Adipocyte (in vitro differentiated cells): Measurements from ENCODE around the gene WNK2.
A peak's percentile ranks its signal among the peaks of the same experiment; 100 is the strongest.

Experiments used
- DNase-seq: peaks from one replicate; pipeline ENCODE4 v3.0.0-alpha.2; 2015; ENCODE audit warnings: low read depth
- H3K27me3 ChIP-seq: replicated peaks from 2 replicates; pipeline ENCODE4 v1.7.0; 2013; ENCODE audit warnings: mild to moderate bottlenecking, low read length, moderate library complexity; ENCODE audit not compliant: control insufficient read depth, insufficient read depth
- H3K36me3 ChIP-seq: 2 replicates; pipeline ENCODE4 v1.7.0; 2013; ENCODE audit warnings: low read length, mild to moderate bottlenecking, moderate library complexity; ENCODE audit not compliant: control insufficient read depth, insufficient read depth, severe bottlenecking
- H3K4me1 ChIP-seq: 2 replicates; pipeline ENCODE4 v1.7.0; 2013; ENCODE audit warnings: mild to moderate bottlenecking, low read length, moderate library complexity; ENCODE audit not compliant: control insufficient read depth, insufficient read depth
- H3K4me3 ChIP-seq: 2 replicates; pipeline ENCODE4 v1.7.0; 2013; ENCODE audit warnings: mild to moderate bottlenecking, low read length, moderate library complexity
- H3K9ac ChIP-seq: 2 replicates; pipeline ENCODE4 v1.7.0; 2013; ENCODE audit warnings: mild to moderate bottlenecking, low read length, moderate library complexity
- H3K9me3 ChIP-seq: 2 replicates; pipeline ENCODE4 v1.7.0; 2013; ENCODE audit warnings: mild to moderate bottlenecking, low read length, moderate library complexity; ENCODE audit not compliant: control insufficient read depth

Gene WNK2

DNA sequence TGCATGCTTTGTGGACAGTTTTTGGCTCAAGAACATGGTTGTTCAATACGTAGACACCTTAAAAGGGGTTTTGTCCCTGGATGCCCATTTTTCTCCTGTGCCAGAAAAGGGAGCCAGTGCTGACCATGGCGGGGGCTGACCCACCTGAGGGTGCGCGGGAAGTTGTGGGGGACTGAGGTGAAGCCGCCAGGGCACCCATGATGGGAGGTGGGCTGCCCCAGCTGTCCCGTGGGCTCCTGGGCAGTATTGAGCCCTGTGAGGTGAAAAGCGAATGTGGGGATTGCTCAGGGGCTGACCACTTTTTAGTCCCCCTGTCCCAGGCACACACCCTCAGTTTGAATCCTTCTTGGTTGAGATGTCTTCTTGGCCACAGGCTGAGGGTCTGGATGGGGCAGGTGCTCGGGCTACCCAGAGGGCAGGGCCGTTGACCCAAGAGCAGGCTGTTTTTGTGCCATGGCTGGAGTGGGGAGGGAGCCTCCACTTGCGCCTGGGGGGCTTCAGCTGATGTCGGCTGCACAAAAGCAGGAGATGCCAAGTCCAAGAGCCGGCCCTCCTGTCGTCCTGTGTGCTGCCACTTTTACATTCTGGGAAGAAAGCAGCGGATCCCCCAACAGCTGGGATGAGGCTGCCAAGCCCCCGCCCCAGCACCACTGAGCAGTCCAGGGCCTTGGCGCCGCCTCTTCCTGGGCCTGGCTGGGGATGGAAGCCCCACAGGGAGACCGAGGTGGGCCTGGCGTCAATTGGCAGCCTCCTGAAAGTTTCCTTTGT is 120.1 kb downstream of the WNK2 start:
- Histone ChIP-seq H3K27me3 (peaks cover 6% of the 10 kb centered on the region), H3K9me3 (no peaks in the 10 kb centered on the region), H3K9ac (no peak overlapping the region), H3K36me3 (no peaks in the 10 kb centered on the region), H3K4me3 (no peak overlapping the region), H3K4me1 (peaks cover 4% of the 10 kb centered on the region)
- no peak for DNase-seq

DNA sequence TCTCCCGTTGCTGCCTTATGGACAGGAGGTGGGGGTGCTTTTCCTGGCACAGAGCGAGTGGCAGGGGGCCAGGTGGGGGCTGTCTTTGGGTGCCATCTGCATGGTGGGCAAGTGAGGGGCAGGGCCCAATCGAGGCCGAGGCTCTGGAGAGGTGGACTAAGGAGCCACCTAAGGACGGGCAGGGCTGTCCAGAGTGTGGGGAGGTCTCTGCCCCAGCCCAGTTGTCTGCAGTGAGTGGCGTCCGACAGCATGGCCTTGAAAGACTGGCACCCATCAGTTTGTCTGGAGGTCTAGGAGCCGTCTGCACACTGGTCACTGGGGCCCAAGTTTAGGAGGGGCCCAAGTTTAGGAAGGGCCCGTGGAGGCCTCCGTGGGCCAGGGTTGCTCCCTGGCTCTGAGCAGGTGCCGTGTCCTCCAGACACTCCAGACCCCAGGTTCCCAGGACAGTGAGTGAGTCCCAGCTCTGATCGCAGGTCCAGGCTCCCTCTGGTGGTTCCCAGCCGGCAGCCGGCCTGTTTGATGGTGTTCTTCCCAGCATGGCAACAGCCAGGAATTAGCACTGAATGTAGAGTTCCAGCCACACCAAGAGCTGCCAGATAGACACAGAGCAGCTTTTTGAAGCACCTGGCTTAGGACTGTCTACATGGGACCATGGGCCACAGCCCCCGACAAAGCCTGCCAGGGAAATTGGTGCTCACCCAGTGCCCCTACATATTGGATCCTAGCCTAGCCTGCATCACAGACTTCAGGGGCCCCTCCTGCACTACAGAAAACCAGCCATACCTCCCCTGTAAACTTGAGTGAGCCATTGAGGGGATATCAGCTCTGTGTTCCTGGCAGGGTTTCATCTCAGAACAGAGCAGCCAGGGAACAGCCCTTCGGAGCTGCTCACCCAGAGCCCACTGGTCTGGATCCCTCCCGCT is 120.9 kb downstream of the WNK2 start:
- no peak overlapping the region for H3K9ac ChIP-seq
- peak; percentile 75 for DNase-seq
- peaks cover 4% of the 10 kb centered on the region for H3K4me1 ChIP-seq
- H3K9me3 ChIP-seq: no peaks in the 10 kb centered on the region
- H3K4me3 ChIP-seq: no peak overlapping the region
- no peaks in the 10 kb centered on the region for H3K36me3 ChIP-seq
- H3K27me3 ChIP-seq: peaks cover 6% of the 10 kb centered on the region

DNA sequence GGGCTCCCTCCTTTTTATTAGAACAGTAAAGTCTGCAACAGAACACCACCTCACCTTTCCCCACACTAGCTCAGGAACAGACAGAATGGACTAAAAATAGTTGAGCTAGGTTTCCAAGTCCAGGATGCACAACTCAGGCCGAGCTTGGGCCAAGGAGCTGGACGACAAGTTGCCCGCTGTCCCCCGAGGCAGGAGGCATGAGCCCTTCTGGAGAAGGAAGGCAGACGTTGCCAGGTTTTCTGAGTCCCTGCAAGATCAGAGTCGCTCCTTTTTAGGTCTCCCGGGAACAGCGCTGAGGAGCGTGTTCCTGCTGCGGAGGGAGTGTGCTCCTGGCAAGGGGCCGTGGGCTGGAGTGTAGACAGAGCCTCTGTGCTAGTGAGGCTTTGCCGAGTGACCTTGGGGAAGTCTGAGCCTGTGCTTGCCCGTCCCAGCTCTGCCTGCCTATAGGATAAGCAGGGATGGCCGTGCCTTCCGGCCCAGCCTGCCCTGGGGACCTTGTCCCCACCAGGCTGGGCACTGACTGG is 121.6 kb downstream of the WNK2 start:
- peaks cover 4% of the 10 kb centered on the region for H3K4me1 ChIP-seq
- peaks cover 6% of the 10 kb centered on the region for H3K27me3 ChIP-seq
- no peak for DNase-seq
- no peak overlapping the region for H3K9ac ChIP-seq
- H3K4me3 ChIP-seq: no peak overlapping the region
- H3K9me3 ChIP-seq: no peaks in the 10 kb centered on the region
- no peaks in the 10 kb centered on the region for H3K36me3 ChIP-seq

DNA sequence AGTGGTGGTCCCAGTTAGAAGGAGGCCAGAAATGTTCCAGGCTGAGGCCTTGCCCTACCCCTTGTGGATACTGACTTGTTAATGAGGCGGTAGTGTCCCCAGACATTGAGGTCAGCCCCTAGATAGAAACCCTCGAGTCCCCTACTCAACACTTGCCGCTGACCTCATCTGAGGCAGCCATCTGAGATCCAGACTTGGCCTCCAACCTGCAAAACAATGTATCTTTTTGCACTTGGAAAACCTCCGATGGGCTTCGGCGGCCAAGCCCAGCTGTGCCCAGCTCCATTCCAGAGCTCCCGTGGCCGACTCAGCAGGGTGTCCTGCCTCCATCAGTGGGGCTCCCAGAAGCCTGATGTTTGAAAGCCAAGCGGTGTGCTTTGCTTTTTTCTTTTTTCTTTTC is 122.1 kb downstream of the WNK2 start:
- no peak for DNase-seq
- peaks cover 4% of the 10 kb centered on the region for H3K4me1 ChIP-seq
- H3K9ac ChIP-seq: no peak overlapping the region
- H3K9me3 ChIP-seq: no peaks in the 10 kb centered on the region
- H3K36me3 ChIP-seq: no peaks in the 10 kb centered on the region
- H3K4me3 ChIP-seq: no peak overlapping the region
- peaks cover 8% of the 10 kb centered on the region for H3K27me3 ChIP-seq

GRCh38 chr9:93306579-93307091 is 122.7 kb downstream of the WNK2 start:
- no peak overlapping the region for H3K4me3 ChIP-seq
- H3K36me3 ChIP-seq: no peaks in the 10 kb centered on the region
- H3K4me1 ChIP-seq: peaks cover 4% of the 10 kb centered on the region
- H3K27me3 ChIP-seq: peaks cover 12% of the 10 kb centered on the region
- no peak for DNase-seq
- H3K9me3 ChIP-seq: no peaks in the 10 kb centered on the region
- H3K9ac ChIP-seq: no peak overlapping the region

GRCh38 chr9:93307468-93308157 is 123.7 kb downstream of the WNK2 start:
- Histone ChIP-seq H3K36me3 (no peaks in the 10 kb centered on the region), H3K9ac (no peak overlapping the region), H3K4me1 (peaks cover 6% of the 10 kb centered on the region), H3K9me3 (no peaks in the 10 kb centered on the region), H3K27me3 (peaks cover 12% of the 10 kb centered on the region), H3K4me3 (no peak overlapping the region)
- no peak for DNase-seq

GRCh38 chr9:93308158-93308602 is 124.2 kb downstream of the WNK2 start:
- no peaks in the 10 kb centered on the region for H3K36me3 ChIP-seq
- H3K4me3 ChIP-seq: no peak overlapping the region
- H3K27me3 ChIP-seq: peaks cover 12% of the 10 kb centered on the region
- H3K4me1 ChIP-seq: peaks cover 11% of the 10 kb centered on the region
- H3K9ac ChIP-seq: no peak overlapping the region
- H3K9me3 ChIP-seq: no peaks in the 10 kb centered on the region
- DNase-seq: no peak

DNA sequence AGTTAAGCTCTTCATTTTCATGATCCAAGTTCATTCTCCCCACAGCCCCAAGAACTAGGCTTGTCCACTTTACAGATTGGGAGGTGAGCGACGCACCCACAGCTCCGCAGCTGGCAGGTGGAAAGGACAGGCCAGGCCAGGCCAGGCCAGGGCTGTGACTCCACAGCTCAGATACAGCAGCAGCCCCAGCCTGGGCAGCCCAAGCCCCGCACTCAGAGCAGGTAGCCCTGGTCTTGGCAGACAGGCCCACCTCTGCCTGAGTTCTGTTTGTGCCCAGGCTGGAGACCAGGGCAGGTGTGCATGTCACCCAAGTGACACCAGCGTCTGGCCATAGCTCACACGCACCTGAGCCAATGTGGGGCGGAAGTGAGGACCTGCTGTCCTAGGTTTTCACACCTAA is 124.7 kb downstream of the WNK2 start:
- Histone ChIP-seq H3K9ac (no peak overlapping the region), H3K4me1 (peaks cover 11% of the 10 kb centered on the region), H3K9me3 (no peaks in the 10 kb centered on the region), H3K27me3 (peaks cover 12% of the 10 kb centered on the region), H3K4me3 (no peak overlapping the region), H3K36me3 (no peaks in the 10 kb centered on the region)
- no peak for DNase-seq

- Histone ChIP-seq H3K9ac (no peak overlapping the region), H3K9me3 (no peaks in the 10 kb centered on the region), H3K4me3 (no peak overlapping the region), H3K27me3 (peaks cover 12% of the 10 kb centered on the region), H3K4me1 (peaks cover 11% of the 10 kb centered on the region), H3K36me3 (no peaks in the 10 kb centered on the region)
- no peak for DNase-seq
Observed at GRCh38 chr9:93309889-93310425, 126.0 kb downstream of the WNK2 start.

DNA sequence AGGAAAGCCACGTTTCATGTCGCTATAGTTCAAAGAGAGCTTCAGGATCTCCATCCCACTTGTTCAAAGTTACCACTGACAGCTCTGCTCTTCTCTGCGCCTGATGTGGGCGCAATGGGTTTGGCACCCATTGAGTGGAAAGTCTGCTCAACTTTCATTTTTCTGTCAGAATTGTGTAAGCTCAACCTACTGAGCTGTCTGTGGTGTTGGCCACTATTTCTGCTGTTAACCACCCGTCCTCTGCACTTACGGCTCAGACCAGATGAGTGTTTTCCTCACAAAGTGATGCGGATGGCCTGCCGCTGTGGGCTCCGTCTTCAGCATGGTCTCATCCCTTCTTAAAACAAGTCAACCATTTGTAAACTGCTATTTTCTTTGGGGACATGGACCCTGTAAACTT is 131.2 kb downstream of the WNK2 start:
- Histone ChIP-seq H3K27me3 (peaks cover 42% of the 10 kb centered on the region), H3K9me3 (no peaks in the 10 kb centered on the region), H3K4me1 (peaks cover 11% of the 10 kb centered on the region), H3K36me3 (no peaks in the 10 kb centered on the region), H3K9ac (no peak overlapping the region), H3K4me3 (no peak overlapping the region)
- no peak for DNase-seq
